Neutrophil (primary cell): ENCODE measurements around the gene MARCHF10.

Experiments
- H3K27ac ChIP-seq: fragments of 200-600 bp; sonication (generic); 2 replicates; pipeline ENCODE4 v1.5.1; 2016; ENCODE audit warnings: mild to moderate bottlenecking, moderate library complexity
- H3K27me3 ChIP-seq: fragments of 200-600 bp; sonication (generic); 2 replicates; pipeline ENCODE4 v1.6.0; 2016; ENCODE audit warnings: mild to moderate bottlenecking
- H3K36me3 ChIP-seq: fragments of 200-600 bp; sonication (generic); 2 replicates; pipeline ENCODE4 v1.5.1; 2017
- H3K4me1 ChIP-seq, 2 experiments: fragments of 200-600 bp in 1 of 2; sonication (generic) in 1 of 2; 1 replicate in 1 of 2; 2 replicates in 1 of 2; pipeline versions ENCODE4 v1.5.1 to v1.6.1; 2013 to 2016; ENCODE audit warnings: low read depth in 1 of 2, low read length in 1 of 2, mild to moderate bottlenecking in 1 of 2, moderate library complexity in 1 of 2; ENCODE audit not compliant: control insufficient read depth in 1 of 2, insufficient read depth in 1 of 2
- H3K4me3 ChIP-seq, 2 experiments: fragments of 200-600 bp in 1 of 2; sonication (generic) in 1 of 2; 1 replicate in 1 of 2; 2 replicates in 1 of 2; pipeline ENCODE4 v1.5.1; 2013 to 2016; ENCODE audit warnings: low read depth in 1 of 2, low read length in 1 of 2, mild to moderate bottlenecking in 1 of 2, moderate library complexity in 1 of 2
- H3K9me3 ChIP-seq: fragments of 200-600 bp; sonication (generic); 2 replicates; pipeline ENCODE4 v1.5.1; 2016
- TF ChIP-seq, protein P1 (sequence below): fragments of 200-600 bp; sonication (generic); IDR thresholded peaks from 2 replicates; pipeline ENCODE4 v1.5.1; 2016; ENCODE audit warnings: antibody characterized with exemption

The MARCHF10 gene

GRCh38 chr17:62672957-62673356 lies 135.2 kb downstream of the MARCHF10 start:
- no peaks in the 10 kb centered on the region for H3K36me3 ChIP-seq

GRCh38 chr17:62671553-62671952 lies 136.6 kb downstream of the MARCHF10 start:
- TF ChIP-seq, protein P1, sequence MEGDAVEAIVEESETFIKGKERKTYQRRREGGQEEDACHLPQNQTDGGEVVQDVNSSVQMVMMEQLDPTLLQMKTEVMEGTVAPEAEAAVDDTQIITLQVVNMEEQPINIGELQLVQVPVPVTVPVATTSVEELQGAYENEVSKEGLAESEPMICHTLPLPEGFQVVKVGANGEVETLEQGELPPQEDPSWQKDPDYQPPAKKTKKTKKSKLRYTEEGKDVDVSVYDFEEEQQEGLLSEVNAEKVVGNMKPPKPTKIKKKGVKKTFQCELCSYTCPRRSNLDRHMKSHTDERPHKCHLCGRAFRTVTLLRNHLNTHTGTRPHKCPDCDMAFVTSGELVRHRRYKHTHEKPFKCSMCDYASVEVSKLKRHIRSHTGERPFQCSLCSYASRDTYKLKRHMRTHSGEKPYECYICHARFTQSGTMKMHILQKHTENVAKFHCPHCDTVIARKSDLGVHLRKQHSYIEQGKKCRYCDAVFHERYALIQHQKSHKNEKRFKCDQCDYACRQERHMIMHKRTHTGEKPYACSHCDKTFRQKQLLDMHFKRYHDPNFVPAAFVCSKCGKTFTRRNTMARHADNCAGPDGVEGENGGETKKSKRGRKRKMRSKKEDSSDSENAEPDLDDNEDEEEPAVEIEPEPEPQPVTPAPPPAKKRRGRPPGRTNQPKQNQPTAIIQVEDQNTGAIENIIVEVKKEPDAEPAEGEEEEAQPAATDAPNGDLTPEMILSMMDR = no peak
- no peak overlapping the region for H3K4me3 ChIP-seq
- H3K27me3 ChIP-seq = no peaks in the 10 kb centered on the region
- H3K27ac ChIP-seq = no peak overlapping the region
- H3K4me1 ChIP-seq = no peaks in the 10 kb centered on the region
- no peaks in the 10 kb centered on the region for H3K9me3 ChIP-seq
- H3K36me3 ChIP-seq = no peaks in the 10 kb centered on the region

More at GRCh38 chr17:62672957-62673356, 135.2 kb downstream of the MARCHF10 start:
- no peaks in the 10 kb centered on the region for H3K27me3 ChIP-seq
- H3K4me1 ChIP-seq = no peaks in the 10 kb centered on the region
- TF ChIP-seq, protein P1 = no peak
- no peak overlapping the region for H3K4me3 ChIP-seq
- no peak overlapping the region for H3K27ac ChIP-seq
- no peaks in the 10 kb centered on the region for H3K9me3 ChIP-seq

DNA sequence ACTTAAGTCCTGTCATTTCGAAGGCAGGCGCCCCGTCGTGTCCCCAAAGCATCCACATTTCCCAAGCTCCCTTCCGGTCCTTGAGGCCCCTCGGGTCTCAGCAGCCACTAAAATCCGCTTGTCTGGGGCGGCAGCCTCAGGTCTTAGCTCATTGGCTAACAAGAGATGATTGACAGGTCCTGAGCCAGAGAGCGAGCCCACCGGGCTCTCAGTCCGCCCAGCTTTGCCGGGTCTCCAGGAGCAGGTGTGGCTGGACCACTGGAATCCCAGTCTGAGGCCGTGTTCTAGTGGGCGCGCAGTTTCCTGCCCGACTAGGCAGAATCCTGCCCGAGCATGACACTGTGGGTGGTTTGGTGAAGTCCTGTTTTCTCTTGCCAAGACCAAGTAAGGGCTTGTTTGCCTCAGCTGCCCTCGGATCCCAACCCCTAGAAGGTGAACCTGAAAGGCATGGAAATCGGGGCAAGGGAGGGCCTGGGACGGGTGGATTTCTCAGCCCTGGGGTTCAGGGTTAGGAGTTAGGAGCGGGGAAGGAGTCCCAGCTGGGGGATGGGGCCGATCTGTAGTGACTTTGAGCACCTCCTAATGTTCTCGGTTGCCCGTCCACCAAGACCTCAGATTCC lies 137.8 kb downstream of the MARCHF10 start:
- Histone ChIP-seq H3K36me3 (no peaks in the 10 kb centered on the region), H3K27me3 (no peaks in the 10 kb centered on the region), H3K4me1 (no peaks in the 10 kb centered on the region), H3K9me3 (no peaks in the 10 kb centered on the region), H3K27ac (no peak overlapping the region), H3K4me3 (no peak overlapping the region)
- TF ChIP-seq, protein P1 = no peak

DNA sequence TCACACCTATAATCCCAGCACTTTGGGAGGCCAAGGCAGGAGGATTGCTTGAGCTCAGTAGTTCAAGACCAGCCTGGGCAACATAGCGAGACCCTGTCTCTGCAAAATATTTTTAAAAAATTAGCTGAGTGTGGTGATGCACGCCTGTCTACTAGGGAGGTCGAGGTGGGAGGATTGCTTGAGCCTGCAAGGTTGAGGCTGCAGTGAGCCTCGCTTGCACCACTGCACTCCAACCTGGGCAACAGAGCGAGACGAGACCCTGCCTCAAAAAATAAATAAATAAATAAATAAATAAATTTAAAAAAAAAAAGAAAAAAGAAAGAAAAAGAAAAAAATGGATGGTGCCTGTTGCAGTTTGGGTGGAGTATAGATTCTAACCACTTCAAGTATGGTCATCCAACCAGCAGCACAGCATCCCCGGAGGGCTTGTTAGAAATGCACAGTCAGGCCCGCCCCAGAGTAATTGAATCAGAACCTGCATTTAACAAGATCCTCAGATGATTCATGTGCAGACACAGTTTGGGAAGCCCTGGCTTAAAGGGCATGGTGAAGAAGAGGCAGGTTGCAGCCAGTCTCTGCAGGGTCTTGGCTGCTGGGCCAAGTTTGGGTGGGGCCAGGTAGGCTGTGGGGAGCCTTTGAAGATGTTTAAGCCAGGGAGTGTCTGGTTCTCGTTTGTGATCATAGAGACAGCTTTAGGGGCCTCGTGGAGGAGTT lies 139.9 kb downstream of the MARCHF10 start:
- Histone ChIP-seq H3K27ac (no peak overlapping the region), H3K36me3 (no peaks in the 10 kb centered on the region), H3K4me1 (no peaks in the 10 kb centered on the region), H3K4me3 (no peak overlapping the region), H3K27me3 (no peaks in the 10 kb centered on the region), H3K9me3 (no peaks in the 10 kb centered on the region)
- TF ChIP-seq, protein P1 = no peak

DNA sequence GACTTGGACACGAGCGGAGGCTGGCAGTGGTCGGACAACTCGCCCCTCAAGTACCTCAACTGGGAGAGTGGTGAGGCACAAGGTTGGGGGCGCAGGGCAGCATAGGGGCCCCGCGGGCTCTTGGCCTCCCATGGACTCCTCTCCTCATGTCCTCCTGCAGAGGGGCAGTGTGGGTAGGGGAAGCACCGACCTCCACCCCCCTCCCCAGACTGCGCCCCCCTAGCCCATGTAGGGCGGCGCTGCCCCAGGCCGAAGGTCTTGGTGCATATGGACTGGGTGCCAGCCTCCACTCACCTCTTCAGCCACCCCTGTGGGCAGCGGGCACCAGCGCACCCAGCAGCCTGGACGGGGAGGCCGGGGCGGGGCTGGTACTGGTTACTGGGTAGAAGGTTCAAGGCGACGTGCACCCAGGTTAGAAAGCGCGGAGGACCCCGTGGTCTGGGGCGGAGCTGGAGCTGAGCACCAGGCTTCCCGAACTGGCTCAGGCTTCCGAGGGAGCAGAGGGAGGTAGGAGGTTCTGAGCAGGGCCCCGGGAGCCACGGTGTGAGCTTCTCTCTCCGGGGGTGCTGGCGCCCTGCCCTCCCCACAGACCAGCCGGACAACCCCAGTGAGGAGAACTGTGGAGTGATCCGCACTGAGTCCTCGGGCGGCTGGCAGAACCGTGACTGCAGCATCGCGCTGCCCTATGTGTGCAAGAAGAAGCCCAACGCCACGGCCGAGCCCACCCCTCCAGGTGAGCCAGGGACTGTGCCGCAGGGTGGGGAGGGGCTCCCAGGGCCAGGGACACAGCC lies 141.1 kb downstream of the MARCHF10 start:
- Histone ChIP-seq H3K27ac (no peak overlapping the region), H3K36me3 (no peaks in the 10 kb centered on the region), H3K4me1 (no peaks in the 10 kb centered on the region), H3K9me3 (no peaks in the 10 kb centered on the region), H3K27me3 (no peaks in the 10 kb centered on the region), H3K4me3 (no peak overlapping the region)
- TF ChIP-seq, protein P1 = no peak
